ENCODE data around the gene MSI2.

MSI2 gene

DNA sequence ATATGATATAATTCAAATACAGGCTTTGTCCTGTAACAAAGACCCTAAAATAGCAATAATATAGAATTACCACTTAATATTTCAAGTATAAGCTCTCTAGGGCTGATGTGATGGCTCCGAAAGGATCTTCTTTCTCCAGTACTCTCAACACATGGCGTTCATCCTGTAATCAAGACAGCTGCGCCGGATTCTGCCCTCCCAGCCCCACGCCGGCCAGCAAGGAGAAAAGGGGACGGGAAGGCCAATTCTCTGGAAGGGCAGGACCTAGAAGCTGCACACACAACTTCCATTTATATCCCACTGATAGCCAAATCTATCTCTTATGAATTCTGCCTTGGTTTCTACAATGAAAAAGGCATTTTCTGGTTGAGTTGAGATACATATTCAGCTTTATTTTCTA lies 456.8 kb downstream of the MSI2 start:
- no peak for DNase-seq

DNA sequence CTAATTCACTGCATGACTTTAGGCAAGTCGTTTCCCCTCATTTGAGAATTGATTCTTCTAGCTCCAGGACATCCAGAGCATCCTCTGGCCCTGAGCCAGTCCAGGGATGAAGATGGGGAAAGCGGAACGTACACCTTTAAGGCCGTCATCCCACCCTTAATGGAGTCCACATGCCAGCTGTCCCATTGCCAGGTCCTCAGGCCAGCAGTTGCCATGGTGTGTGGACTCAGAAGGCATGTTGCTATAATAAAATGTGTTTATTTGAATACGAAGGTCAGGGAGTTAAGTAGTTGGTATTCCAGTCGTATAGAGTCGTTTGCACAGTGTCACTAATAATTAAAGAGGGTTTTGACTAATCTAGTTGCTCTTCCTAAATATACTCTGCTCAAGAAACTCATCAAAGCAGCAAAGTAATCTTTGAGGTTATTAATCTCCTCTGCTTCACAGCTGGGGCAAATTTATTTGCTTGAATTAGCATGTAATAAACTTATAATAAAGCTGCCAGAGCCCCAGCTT lies 458.4 kb downstream of the MSI2 start:
- DNase-seq: no peak

- DNase-seq: no peak
Observed at GRCh38 chr17:57715981-57716380, 459.7 kb downstream of the MSI2 start.

- DNase-seq: no peak
Observed at GRCh38 chr17:57718878-57719277, 462.6 kb downstream of the MSI2 start.

- no peak for DNase-seq
Observed at GRCh38 chr17:57720386-57721035, 464.2 kb downstream of the MSI2 start.

DNA sequence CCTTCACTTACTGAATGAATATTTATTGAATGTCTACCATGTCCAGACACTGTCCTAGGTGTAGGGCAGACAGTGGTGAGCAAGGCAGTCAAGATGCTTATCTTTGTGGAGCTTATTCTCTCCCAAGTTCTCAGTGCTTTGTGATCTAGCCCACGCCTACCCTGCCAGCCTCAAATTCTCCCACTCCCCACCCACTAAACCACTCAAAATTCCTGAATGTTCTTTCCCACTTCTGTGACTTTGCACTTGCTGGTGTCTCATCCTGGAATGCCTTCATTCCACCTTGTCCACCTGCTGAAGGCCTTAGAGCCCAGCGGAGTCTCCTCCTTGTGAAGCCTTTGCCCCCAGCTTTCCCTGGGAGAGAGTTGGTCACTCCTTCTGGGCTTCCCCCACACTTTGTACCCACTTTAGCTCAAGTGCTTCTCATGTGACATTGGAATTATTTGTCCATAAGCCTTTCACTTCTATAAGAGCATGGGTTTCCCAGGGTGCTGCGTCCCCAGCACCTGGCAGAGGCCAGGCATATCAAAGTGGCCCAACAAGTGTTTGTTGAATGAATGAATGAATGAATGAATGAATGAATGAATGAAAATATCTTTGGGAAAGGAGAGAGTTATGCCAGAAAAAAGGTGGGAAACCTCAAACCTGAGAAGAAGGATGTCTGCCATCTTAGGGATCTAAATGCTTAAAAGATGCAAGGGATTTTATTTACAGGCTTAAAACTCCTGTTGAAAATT lies 465.8 kb downstream of the MSI2 start:
- DNase-seq: no peak

DNA sequence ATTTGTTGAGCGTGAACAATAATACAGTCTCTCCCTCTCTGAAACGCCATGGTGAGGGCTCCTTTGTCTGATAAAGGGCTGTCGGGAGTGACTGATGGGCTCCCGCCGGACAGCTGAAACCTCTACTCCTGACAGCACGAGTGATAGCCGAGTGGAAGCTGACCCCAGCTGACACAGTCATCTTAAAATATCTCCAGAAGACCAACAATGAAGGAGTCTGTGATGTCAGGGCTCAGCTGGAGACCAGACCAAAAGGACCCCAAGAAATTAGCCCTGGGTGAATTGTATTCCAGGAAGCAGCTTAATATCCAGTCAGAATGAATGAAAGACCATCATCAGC lies 466.4 kb downstream of the MSI2 start:
- DNase-seq: no peak

DNA sequence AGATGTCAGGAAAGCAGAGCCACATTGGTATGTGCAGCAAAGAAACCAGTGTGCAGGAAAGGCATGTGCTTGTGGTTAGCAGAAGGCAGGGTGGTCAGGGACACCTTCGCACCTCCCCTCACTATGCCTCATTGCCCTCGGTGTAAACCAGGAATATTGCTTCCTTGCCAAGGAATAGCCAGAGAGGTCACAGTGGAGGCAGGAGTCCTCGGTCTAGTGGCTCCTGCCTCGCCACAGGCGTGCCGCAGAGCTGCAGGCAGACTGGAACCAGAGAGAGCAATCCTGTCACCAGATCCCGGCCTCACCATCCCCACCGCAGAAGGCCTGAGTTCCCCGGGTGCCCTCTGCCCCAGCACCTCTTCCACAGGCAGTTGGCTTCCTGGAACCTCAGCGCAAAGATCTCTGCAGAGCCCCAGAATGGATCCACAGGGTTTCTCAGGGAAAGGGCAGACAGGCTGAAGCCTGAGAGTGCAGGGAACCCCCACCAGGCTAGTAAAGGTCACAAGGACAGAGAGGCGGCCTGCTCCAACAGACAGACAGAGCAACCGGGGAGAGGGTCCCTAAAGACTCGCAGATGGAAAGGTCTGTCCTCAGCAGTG lies 467.2 kb downstream of the MSI2 start:
- DNase-seq: no peak

DNA sequence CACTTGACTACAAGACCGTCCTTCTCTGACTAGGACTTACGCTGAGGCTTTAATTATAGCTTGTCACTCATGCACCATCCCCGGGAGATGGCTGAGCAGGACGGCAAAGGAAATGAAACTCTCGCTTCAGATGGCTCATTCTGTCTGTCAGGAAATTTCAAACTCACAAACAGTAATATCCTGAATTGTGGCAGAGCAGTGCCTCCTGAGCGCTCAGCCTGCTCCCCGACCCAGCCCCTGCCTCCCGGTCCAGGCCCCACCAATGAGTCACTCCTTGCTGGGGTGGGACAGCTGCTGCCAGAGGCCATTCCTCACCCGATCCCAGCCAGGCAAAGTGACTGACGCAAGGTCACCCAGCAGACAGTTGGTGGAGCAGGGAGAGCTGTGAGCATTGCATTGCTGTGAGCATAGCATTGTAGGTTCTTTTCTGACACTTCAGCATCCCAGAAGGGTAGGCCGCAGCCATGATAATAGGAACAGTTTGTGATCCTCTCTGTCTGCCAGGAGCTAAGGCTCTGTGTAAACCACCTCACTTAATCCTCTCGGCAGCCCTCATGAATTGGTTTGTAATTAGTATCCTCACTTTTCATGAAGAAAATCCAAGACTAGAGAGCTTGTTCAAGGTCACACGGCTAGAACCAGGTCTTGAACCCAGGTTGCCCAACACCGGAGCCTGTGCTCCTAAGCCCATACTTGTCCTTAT lies 467.9 kb downstream of the MSI2 start:
- no peak for DNase-seq

DNA sequence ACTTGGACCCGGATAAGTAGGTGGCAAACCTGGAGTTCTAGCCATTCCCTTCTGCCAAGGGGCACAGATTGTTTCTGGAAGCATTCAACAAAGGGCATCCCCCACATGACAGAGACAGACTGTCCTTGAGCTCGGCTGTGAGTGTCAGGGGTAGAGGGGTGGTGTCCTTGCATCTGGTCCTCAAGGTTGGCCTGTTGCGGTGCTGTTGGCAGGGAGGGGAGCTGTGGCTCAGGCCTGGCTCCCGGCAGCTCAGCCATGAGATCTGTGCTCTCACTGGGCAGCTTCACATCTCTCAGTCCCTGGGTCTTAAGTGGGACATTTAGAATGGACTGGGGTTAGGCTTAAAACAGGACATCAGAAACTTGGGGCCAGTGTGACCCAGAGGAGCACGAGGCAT lies 468.4 kb downstream of the MSI2 start:
- no peak for DNase-seq

GRCh38 chr17:57726213-57726790 lies 470.0 kb downstream of the MSI2 start:
- DNase-seq: no peak

- DNase-seq: no peak
Observed at GRCh38 chr17:57726838-57727237, 470.5 kb downstream of the MSI2 start.

DNA sequence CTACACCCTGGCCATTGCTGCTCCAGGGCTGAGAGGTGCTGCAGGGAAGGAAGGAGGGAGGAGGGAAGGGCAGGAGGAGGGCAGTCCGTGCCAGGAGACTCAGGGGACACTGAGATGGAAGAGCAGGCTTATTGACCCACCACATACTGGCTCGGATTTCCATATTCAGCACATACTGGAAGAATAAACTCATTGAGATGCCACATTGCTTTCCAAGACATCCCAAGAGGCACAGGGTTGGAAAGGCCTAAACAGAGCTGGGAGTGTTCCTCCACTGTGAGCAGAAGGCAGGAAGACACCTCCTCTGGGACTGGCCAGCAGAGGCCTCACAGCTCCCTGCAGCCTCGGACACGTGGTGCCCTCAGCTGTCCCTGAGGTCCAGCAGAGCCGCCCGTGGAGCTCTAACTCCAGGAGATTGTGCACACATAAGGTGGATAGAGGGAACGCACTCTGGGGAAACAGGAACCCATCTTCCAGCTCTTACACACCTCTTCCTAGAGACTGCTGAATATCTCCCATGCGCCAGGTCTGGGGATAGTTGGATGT lies 471.4 kb downstream of the MSI2 start:
- no peak for DNase-seq

DNA sequence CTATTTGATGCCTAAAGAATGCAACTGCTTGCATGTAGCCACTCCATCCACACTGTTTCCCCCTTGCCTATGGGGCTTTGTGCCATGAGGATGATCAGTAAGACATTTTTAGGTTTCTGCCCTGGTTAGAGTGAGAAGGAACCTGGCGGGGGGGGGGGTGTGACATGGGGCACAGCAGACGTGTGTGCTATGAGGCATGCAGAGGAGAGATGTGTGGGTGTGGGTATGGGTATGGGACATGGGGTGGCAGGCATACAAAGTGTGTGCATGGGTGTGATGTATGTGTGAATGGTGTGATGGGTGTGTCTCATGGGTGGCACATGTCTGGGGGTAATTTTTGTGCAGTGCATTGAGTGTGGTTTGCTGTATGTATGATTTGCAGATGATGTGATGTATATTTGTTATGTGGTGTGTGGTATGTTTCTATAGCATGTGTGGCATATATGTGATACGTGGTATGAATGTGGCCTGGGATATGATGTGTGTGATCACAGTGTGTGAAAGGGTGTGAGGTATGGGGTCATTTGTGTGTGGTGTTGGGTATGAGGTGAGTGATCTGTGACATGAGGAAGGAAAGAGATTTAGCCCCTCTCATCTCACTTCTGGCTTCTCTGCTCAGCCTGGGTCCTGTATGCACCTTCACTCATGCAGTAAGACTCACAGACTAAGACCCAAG lies 473.8 kb downstream of the MSI2 start:
- DNase-seq: no peak

DNA sequence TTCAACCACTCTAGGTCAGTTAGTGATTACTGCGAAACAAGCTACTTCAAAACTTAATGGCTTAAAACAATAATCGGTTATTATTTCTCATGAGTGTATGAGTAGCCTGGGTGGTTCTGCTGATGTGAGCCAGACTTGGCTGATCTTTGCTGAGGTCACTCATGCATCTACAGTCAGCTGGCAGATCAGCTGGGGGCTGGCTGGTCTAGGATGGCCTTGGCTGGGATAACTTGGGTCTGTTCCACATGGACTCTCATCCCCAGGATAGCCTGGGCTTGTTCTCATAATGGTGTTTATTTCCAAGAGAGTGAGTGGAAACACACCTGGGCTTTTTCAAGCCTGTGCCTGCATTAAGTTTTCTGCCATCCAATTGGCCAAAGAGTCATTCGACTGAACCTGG lies 475.7 kb downstream of the MSI2 start:
- DNase-seq: no peak

GRCh38 chr17:57733085-57733484 lies 476.8 kb downstream of the MSI2 start:
- no peak for DNase-seq

Measured in stimulated activated naive CD4-positive, alpha-beta T cell (primary cell).